ENCODE results near the gene NFX1. TPM values are rescaled to one million over a fixed set of nuclear protein-coding genes. Genes with fewer than 3 reads are reported as not detected.

NFX1 gene
- total RNA-seq, 4 donors from 2014 or later, result 17.7 to 61.6 (median 50.2) TPM

GRCh38 chr9:33244137-33244784 is 46.1 kb upstream of the NFX1 start:
- Histone ChIP-seq H3K27ac (peak overlapping the region in 3 of 4 donors; percentile 2 to 38 (median 7)), H3K27me3 (no peaks in the 10 kb centered on the region), H3K4me1 (peaks cover 0 to 20% (median 0%) of the 10 kb centered on the region in 4 donors), H3K9me3 (no peaks in the 10 kb centered on the region), H3K36me3 (no peaks in the 10 kb centered on the region), H3K4me3 (no peak overlapping the region)
- no peak for DNase-seq
- in situ Hi-C loops (cut with MboI; ENCODE audit: low pct_ligation_motif_present in 1 of 4, low pct_unique_long_range_greater_than_20kb in 1 of 4, low sequenced_read_pairs in 3 of 4), result no loop called here
- 32 to 65% methylated on average over 3 to 9 of the region's 9 CpGs for WGBS, 2 donors (ENCODE audit: low coverage in 1 of 2)
- intact Hi-C loops (cut with DNase I; ENCODE audit: low total_unique reads), result no loop called here
- TF ChIP-seq POLR2AphosphoS5 (IDR thresholded peaks at IDR 0.05) (peak in 1 of 3 donors; percentile 8), POLR2A (IDR thresholded peaks at IDR 0.05) (no peak), CTCF (IDR thresholded peaks at IDR 0.05) (no peak), EP300 (IDR thresholded peaks at IDR 0.05; ENCODE audit: low read depth) (no peak)

- TF ChIP-seq EP300 (IDR thresholded peaks at IDR 0.05; ENCODE audit: low read depth) (no peak), POLR2A (IDR thresholded peaks at IDR 0.05) (no peak), CTCF (IDR thresholded peaks at IDR 0.05) (no peak), POLR2AphosphoS5 (IDR thresholded peaks at IDR 0.05) (no peak)
- Histone ChIP-seq H3K27ac (no peak overlapping the region), H3K4me1 (peaks cover 0 to 12% (median 0%) of the 10 kb centered on the region in 4 donors), H3K36me3 (no peaks in the 10 kb centered on the region), H3K4me3 (no peak overlapping the region), H3K27me3 (no peaks in the 10 kb centered on the region), H3K9me3 (no peaks in the 10 kb centered on the region)
- in situ Hi-C loops (cut with MboI; ENCODE audit: low pct_ligation_motif_present in 1 of 4, low pct_unique_long_range_greater_than_20kb in 1 of 4, low sequenced_read_pairs in 3 of 4), result no loop called here
- DNase-seq, result no peak
- intact Hi-C loops (cut with DNase I; ENCODE audit: low total_unique reads), result no loop called here
- 86% methylated on average over 2 of the region's 2 CpGs; no CpG with 5 or more reads in 1 of the 2 donors for WGBS, 2 donors (ENCODE audit: low coverage in 1 of 2)
Measured at GRCh38 chr9:33245341-33245740, 45.0 kb upstream of the NFX1 start.

GRCh38 chr9:33246269-33246860 is 44.0 kb upstream of the NFX1 start:
- Histone ChIP-seq H3K4me1 (peaks cover 0 to 4% (median 0%) of the 10 kb centered on the region in 4 donors), H3K36me3 (no peaks in the 10 kb centered on the region), H3K27ac (no peak overlapping the region), H3K27me3 (no peaks in the 10 kb centered on the region), H3K4me3 (no peak overlapping the region), H3K9me3 (no peaks in the 10 kb centered on the region)
- 94 to 100% methylated on average over 2 to 9 of the region's 9 CpGs for WGBS, 2 donors (ENCODE audit: low coverage in 1 of 2)
- no peak for DNase-seq
- no peak for TF ChIP-seq EP300 (IDR thresholded peaks at IDR 0.05; ENCODE audit: low read depth)
- TF ChIP-seq POLR2AphosphoS5 (IDR thresholded peaks at IDR 0.05), result no peak
- no peak for TF ChIP-seq POLR2A (IDR thresholded peaks at IDR 0.05)
- TF ChIP-seq CTCF (IDR thresholded peaks at IDR 0.05), result no peak
- intact Hi-C loops (cut with DNase I; ENCODE audit: low total_unique reads) (no loop called here), in situ Hi-C loops (cut with MboI; ENCODE audit: low pct_ligation_motif_present in 1 of 4, low pct_unique_long_range_greater_than_20kb in 1 of 4, low sequenced_read_pairs in 3 of 4) (no loop called here)

- H3K27me3 ChIP-seq, result no peaks in the 10 kb centered on the region
- H3K27ac ChIP-seq, result no peak overlapping the region
- in situ Hi-C loops (cut with MboI; ENCODE audit: low pct_ligation_motif_present in 1 of 4, low pct_unique_long_range_greater_than_20kb in 1 of 4, low sequenced_read_pairs in 3 of 4), result no loop called here
- no peaks in the 10 kb centered on the region for H3K9me3 ChIP-seq
- H3K4me3 ChIP-seq, result no peak overlapping the region
- no peak for DNase-seq
- no peak for TF ChIP-seq POLR2A (IDR thresholded peaks at IDR 0.05)
- TF ChIP-seq CTCF (IDR thresholded peaks at IDR 0.05), result no peak
- no peak for TF ChIP-seq EP300 (IDR thresholded peaks at IDR 0.05; ENCODE audit: low read depth)
- no peak for TF ChIP-seq POLR2AphosphoS5 (IDR thresholded peaks at IDR 0.05)
- 94 to 95% methylated on average over 3 of the region's 3 CpGs for WGBS, 2 donors (ENCODE audit: low coverage in 1 of 2)
- H3K4me1 ChIP-seq, result no peaks in the 10 kb centered on the region
- peaks cover 0 to 11% (median 5%) of the 10 kb centered on the region in 4 donors for H3K36me3 ChIP-seq
- intact Hi-C loops (cut with DNase I; ENCODE audit: low total_unique reads), result no loop called here
Measured at GRCh38 chr9:33248606-33249005, 41.7 kb upstream of the NFX1 start.

Measured in transverse colon (tissue), 4 donors.